DMS 273 treated with DMSO at 0.1 percent for 48 hours (cell line): ENCODE data around the gene MAGI2.
"Not testable (repeated sequence)": the region's sequence is repeated elsewhere in the genome, so short reads cannot be mapped to it uniquely, and the experiment has no call there.

Experiments used
- DNase-seq: peaks from one replicate; lab custom pipeline; 2025; lab: John Stamatoyannopoulos, UW

The MAGI2 gene

DNA sequence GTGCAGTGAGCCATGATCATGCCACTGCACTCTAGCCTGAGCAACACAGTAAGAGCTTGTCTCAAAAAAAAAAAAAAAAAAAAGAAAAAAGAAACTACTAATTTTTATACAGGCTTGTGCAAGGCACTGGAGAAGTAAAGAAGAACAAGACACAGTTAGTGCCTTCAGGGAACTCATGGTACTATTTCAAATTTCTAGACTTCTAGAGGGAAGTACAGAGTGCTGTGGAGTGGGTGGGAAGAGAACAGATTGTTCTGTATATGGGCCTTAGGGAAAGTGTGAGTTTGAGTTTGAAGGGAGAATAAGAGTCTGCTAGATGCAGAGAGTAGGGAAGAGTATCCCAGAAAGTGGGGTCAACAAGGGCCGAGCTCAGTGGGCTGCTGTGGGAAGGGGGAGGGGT lies 1420.1 kb downstream of the MAGI2 start:
- DNase-seq, result no peak

DNA sequence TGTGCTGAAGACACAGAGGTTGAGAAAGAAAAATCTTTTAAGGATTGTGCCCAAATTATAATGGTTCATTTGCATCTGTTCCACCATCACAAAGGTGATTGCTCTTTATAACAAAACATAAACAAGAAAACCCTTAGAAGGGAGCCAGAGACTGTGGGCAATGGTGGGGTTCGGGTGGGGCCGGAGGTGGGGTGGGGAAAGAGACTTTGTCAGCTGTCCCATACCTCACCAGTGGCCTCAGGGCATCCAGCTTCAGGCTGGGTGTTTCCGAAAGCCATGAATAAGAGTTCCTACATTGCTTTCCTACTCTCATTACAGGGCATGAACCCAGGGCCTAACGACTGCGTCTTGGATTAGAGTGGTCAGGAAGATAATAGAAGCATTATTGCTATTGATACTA lies 1427.0 kb downstream of the MAGI2 start:
- DNase-seq, result no peak

DNA sequence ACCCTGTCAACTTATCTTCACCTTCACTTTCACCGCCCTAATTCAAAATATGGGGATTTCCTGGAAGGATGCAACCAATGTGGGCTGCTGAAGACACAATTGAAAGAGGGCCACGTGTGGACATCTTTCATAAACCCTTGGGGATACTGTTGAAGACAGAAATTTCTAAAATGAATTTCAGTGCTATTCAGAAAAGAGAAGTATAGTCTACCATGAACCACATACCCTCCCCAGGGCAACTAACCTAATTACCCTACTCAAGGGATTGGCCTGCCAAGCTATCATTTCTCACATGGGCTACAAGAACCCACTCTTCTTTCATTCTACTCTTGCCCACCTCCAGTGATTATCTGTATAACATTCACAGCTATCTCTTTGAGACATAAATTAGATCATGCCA lies 1428.9 kb downstream of the MAGI2 start:
- no peak for DNase-seq

DNA sequence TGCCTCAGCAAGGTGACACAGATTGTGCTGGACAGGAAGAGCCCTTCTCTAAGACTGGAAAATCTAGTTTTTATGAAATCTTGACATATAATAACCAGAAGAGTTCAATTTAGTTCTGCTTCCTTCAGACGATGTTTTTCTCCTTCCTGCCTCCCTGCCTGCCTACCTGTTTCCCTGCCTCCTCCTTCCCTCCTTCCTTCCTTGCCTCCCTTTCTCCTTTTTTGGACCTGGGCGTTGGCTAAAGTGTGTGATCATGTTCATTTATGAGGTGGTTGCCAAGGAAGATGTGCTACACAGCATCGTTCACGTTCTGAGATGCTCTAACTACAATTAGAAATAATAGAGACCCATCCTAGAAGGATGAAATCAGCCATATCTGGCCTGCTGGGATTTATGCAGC lies 1430.3 kb downstream of the MAGI2 start:
- no peak for DNase-seq

DNA sequence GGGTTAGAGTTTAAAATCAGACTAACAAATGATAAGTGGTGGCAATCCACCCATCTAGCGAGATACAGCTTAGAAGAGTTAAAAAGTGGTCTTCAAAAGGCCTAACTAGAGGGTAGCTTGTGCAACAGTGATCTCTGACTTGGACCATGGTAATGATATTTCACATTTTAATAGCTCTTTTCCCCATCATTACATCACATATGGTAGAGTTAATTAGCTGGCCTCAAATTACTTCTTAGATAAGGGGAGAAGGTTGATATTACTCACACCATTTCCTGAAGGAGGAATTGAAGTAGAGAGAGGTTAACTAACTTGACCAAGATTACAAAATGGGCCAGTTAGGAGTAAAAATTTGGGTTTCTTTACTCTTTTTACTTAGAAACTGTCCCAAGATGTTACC lies 1431.3 kb downstream of the MAGI2 start:
- DNase-seq, result no peak

DNA sequence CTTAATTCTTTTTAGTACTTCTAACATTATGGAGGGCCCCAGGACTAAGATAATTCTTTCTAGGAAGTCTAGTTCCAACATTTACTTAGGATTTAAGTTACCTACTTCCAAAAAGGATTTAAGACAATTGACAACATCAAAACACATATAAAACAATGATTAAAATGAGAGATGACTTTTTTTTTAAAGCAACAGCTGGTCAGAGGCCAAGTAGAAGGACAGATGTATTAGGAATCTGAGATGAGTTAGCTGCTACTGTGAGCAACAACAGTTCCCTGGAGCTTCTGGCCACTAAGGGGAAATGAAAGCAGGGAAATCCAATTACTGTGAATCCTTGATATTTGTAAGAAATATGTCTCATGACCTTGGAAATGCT lies 1432.6 kb downstream of the MAGI2 start:
- peak; percentile 25 for DNase-seq

DNA sequence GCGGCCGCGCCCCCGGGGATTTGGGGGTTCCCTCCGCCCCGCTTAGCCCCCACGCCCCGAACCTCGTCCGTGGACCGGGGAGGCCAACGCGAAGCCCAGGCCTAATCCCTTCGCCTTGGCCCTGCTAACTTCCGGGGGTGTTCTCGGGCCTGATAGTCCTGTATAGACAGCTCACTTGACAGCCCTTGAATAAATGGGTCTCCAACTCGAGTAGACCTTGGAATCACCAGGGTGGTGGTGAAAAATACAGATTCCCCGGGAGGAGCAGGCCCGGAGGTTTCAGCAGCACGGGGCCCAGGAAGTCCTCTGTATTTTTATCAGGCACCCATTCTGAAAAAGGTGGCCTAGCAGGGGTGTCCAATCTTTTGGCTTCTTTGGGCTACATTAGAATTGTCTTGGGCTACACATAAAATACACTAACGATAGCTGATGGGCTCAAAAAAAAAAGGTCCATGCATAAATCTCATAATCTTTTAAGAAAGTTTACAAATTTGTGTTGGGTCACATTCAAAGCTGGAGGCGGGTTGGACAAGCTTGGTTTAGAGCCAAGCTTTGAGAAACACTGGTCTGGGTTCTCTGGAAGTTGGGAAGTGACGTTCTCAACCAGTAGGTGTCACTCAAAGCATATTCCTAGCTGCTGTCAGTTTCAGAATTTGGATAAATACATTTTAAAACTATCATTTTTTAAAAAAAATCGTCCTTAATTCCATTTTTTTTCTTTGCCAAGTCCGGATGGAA lies 1433.2 kb downstream of the MAGI2 start:
- DNase-seq, result peak; percentile 73

DNA sequence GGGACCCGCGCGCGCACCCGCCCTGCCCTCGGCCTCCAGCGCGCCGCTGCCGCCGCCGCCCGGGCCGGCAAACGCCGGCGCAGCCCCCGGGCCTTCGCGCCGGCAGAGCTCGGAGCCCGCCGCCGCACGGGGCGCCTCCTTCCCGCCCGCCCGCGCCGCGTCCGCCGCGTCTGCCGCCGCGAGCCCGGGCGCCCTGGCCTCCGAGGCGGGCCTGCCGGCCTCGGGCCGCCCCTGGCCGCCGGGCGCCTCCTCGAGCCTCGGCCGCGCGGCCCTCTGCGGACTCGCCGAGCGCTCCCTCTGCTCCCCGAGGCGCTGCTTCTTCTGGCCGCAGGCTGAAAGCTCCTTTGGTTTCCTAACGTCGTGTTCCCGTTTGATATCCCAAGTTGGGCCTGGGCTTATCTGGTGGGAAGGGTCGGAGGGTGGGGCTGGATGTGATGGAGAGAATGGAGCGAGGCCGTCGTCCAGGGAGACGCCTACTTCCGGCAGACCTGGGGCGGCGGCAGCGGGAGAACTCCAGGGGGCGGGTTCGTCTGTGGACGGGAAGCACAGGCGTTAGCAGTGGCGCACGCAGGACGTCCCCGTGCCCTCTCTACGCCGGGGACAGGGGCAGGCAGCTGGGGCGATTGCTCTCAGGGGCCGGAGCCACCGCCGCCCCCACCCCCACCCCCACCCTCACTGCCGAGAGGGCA lies 1433.9 kb downstream of the MAGI2 start:
- DNase-seq, result peak; percentile 80

DNA sequence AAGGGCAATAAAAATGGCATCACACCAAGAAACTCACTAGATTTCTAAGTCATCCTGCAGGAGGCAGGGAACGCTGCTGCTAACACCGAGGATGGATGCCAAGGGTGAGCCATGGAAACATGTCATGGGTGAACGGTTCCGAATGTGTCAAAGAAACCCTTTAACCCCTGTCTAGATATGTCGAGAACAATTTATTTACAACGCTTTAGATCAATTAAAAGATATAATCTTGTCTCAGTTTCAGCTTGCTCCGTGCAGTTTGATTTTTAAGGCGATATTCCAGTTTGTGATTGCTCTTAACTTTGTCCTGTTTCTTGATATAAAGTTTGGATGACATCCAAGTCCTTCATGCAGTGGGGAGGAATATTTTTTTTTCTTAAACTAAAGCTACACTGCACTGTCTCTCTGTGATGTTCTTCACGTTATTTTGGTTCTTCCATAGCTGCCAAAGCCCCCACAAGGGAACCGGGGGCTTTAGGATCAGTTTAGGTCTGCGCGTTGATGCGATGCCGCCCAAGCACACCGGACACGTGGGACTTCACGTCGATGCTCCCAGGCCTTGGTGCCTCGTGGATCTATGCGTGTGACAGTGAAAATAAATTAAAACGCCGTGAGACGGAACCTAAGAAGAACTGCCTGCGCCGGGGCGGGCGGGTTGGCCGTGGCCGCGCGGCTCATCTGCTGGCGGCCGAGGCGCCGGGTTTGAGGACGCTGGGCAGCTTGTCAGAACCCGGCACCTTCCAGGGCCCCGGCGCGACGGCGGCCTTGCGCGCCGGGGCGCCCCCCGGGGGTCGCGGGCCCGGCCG lies 1434.6 kb downstream of the MAGI2 start:
- DNase-seq, result peak; percentile 73

DNA sequence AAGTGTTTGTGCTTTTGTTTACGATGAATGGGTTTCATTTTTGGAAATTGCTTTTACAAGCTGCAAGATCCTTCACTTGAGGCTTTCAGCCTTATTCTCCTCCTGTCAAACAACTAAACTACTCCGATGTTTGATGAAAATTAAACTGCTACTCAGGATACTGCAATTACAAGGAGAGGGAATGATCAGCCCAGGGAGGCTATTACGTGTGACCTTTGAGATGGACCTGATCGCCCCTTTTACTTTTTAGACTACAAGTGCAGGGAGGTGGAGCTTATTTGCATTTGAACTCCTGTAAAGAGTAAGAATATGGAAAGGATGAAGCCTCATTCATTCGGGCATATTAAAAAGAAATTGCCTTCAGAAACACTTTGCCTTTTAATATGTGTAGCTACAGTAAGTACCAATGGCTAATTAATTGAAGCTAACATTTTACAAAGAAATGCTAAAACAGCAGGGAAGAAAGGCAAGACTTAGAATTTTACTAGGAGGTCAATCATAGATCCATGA lies 1435.8 kb downstream of the MAGI2 start:
- no peak for DNase-seq

DNA sequence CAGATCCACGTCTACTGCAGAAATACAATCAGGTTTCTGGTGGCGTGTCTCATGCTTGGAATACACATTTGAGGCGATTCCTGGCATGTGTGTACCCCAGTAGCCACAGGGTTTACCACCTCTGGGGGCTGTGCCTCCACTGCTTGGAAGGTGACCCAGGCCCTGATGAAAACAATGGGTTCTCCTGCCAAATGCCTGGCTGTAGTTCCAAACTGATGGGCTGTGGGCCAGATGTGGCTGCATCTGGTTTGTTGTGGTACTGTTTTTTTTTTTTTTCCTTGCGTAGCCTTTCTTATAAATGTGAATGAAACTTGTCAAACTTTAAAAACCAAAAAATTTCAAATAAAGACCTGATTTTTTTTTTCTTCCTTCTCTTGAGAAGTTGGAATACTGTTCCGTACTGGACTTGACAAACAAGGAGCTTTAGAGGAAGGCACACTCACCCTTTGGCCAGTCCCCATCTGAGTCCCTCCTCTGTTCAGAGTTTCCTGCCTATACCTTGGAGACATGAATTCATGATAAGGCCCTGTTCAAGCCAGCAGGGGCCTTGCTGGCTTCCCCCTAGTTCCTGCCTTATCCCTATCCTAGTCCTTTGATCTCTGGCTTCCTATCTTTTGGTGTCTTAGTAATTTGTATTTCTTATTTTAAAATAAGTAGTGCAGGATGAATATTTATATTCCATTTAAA lies 1437.8 kb downstream of the MAGI2 start:
- no peak for DNase-seq

DNA sequence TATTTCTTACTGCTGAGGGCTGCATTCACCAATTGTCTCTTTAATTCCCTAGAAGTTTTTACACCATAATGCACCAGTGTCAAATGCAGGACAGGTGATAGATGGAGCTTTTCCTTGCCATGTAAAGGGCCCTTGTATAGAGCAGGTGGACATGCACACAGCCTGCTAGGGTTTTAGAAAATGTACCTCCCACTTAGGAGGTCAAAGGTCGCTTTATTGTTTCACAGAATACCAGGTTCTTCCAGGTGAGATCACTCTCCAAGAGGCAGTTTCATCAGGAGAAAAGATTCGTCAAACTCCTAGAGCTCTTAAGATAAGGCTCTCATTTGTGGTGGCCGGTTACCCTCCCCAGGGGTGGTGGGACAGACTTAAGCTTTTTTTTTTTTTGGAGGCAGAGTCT lies 1439.1 kb downstream of the MAGI2 start:
- no peak for DNase-seq

DNA sequence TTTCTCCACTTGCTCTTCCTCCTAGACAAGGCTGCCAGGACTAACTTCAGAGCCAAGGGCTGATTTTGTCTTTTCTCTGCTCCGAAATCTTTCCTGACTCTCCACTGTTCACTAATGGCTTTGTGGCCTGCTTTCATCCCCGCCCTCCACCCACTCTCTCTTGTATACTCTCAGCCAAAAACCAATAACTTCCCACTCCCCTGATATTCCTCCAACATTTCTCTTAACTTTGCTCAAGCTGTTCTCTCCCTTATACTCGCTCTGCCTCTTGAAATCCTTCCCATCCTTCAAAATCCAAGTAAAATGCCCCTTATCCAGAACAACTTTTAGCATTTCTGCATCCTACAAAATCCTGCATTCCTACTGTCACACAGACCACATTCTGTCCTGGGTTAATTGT lies 1440.1 kb downstream of the MAGI2 start:
- no peak for DNase-seq

DNA sequence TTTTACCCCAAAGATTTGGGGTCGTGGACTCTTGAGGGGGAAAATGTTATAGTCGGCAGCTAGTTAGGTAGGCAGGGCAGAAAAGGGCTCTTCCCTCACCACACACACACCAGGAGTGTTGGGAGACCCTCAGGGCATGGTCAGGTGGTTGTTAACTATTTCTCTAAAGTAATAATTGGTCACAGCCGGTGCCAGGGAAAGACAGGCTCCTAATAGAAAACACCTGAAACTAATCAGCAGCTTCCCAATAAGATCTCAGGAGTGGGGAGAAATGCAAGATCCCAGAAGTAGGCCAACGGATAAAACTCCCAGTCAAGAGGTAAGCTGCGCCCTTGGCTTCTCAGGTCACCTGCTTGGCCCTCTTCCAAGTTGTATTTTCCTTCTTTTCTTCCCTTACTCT lies 1441.8 kb downstream of the MAGI2 start:
- no peak for DNase-seq

DNA sequence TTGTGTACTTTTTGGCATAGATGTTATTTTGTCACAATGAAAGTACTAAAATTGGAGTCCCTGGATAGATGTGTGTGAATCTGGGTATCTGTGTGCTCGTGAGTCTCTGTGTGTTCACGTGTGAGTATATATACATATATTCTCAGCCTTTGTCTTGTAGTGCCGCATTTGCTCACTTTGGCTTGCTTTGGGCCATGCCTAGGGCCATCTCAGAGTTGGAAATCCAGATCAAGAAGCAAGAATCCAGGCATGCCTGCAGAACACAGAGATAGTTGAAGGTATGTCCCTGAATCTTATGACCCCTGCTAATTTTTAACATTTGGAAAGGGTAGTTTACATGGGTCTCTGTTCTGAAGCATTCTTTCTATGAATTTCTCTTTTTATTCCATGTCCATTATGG lies 1446.2 kb downstream of the MAGI2 start:
- DNase-seq, result no peak

DNA sequence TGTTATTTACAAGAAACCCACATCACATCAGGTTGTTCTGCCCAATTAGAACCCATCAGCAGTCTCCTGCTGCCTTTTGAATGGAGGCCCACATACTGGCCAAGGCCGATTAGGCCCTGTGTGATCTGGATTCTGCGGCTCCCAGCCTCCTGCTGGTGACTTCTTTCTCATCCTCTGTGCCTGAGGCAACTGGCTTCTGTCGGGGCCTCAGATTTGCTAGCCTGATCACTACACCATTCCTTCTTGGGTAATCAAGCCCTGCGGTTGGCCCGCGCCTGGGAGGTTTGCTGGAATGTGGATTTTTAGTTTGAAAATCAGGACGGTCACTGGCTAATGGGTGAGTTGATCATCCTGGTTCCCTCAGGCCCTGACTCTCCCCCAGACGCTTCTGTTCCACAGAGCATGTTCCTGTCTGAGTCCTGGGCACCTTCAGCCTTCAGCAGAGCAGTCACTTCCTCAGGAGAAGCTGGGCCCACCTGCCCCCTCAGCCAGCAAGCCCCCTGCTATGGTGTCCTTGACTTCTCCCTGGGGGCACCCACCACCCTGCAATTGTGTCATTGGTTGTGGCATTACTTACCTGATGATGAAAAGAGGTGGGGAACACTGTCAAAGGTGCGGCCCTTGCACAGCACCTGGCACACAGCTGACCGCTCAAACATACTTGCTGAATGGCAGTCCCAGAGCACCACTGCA lies 1447.3 kb downstream of the MAGI2 start:
- DNase-seq, result no peak

DNA sequence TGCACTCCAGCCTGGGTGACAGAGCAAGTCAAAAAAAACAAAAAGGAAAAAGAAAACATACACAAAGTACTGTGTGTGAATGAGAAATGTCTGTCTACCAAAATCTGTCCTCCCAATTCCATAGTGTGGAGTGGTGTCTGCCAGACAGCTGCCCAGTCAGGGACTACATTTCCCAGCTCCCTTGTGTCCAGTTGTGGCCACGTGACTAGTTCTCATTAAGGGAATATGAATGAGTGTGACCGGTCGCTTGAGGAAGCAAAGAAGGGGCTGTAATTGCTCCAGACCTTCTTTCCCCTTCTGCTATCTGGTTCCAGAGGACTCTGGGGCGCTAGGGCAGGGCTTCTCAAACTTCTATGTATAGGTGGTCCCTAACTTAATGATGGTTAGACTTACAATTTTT lies 1450.8 kb downstream of the MAGI2 start:
- DNase-seq, result no peak

DNA sequence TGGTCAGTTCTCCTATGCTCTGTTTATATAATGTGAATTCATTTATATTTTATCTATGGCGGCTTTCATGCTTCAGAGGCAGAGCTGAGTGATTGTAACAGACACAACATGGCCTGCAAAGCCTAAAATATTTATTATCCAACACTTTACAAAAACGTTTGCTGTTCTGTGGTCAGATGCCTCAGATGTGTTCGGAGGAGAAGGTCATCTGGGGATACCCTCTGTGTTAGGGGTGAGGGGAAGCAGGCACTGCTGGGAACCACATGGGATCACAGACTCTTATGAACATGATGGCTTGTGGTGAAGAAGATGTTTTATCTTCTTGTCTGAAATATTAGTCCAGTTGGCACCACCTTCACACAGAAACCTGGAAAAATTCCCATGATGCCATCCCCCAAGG lies 1451.4 kb downstream of the MAGI2 start:
- DNase-seq, result no peak

DNA sequence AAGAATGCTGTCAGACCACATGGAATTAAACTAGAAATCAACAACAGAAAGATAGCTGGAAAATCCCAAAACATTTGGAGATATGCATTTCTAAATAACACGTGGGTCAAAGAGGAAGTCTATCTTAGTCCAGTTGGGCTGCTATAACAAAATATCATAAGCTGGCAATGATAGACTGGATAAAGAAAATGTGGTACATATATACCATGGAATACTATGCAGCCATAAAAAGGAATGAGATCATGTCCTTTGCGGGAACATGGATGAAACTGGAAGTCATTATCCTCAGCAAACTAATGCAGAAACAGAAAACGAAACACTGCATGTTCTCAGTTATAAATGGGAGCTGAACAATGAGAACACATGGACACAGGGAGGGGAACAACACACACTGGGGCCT lies 1454.3 kb downstream of the MAGI2 start:
- not testable (repeated sequence) for DNase-seq

DNA sequence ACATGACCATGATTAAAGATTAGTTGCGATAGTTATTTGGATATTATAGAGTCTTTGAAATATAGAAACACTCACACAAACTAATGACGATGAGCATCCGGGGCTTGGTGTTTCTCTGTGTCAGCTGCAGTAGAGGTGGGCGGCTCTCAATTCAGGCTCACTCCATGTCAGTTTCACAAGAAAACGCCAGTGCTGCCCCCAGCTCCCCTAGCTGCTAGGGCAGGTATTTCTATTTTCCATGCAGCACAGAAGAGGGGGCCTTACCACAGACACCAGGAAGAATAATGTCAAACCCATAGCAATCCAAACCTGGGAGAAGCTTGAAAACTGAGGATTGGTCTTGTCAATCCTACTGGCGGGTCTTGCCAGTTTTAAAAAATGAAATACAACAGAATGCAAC lies 1457.8 kb downstream of the MAGI2 start:
- no peak for DNase-seq

DNA sequence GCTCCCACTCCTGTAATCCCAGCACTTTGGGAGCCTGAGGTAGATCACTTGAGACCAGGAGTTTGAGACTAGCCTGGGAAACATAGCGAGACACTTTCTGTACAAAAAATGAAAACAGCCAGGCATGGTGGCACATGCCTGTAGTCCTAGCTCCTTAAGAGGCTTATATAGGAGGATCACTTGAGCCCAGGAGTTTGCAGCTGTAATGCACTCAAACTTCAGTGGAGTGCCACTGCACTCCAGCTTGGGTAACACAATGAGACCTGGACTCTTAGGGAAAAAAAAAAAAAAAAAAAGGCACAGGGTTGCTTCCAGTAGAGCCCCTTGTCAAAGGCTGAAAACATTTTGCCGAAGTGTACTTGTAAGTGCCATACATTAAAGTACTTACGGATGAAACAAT lies 1459.6 kb downstream of the MAGI2 start:
- no peak for DNase-seq

DNA sequence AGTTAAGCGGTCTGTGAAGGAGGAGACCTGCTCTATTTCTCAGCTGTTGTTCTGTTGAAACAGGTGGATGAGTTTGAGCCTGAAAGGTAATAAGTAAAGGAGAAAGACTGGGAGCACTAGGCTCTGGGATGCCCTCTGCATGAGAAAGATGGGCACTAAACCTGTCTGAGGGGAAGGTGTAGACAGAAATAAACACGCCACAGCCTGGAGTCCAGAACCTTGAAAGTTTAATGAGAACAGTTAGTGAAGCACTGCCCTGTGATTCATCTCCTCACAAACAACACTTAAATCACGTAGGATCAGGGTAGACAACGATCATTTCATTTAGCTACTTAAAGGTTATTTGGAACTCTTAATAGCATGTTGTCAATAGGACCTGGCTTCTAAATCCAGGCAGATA lies 1461.8 kb downstream of the MAGI2 start:
- no peak for DNase-seq
